GM15510 (cell line): ENCODE data around the gene ZFY.

Experiments
- POLR2A ChIP-seq: IDR thresholded peaks from 3 replicates; pipeline ENCODE4 v1.6.1; 2011; ENCODE audit warnings: borderline replicate concordance; ENCODE audit not compliant: insufficient read length; ENCODE audit errors: extremely low read depth

ZFY gene

GRCh38 chrY:3016594-3016993, 81.4 kb downstream of the ZFY start:
- no peak for TF ChIP-seq POLR2A

GRCh38 chrY:3018546-3018945, 83.4 kb downstream of the ZFY start:
- no peak for TF ChIP-seq POLR2A

- TF ChIP-seq POLR2A: no peak
Observed at GRCh38 chrY:3019584-3019983, 84.4 kb downstream of the ZFY start.

- no peak for TF ChIP-seq POLR2A
Observed at GRCh38 chrY:3021176-3021575, 86.0 kb downstream of the ZFY start.

GRCh38 chrY:3023606-3024005, 88.4 kb downstream of the ZFY start:
- TF ChIP-seq POLR2A: no peak

GRCh38 chrY:3025357-3025756, 90.2 kb downstream of the ZFY start:
- TF ChIP-seq POLR2A: no peak
